ENCODE results near the gene TARS2.
A peak's percentile ranks its signal among the peaks of the same experiment; 100 is the strongest.

Gene TARS2

GRCh38 chr1:150543500-150544143 lies 56.4 kb downstream of the TARS2 start:
- DNase-seq: no peak

DNA sequence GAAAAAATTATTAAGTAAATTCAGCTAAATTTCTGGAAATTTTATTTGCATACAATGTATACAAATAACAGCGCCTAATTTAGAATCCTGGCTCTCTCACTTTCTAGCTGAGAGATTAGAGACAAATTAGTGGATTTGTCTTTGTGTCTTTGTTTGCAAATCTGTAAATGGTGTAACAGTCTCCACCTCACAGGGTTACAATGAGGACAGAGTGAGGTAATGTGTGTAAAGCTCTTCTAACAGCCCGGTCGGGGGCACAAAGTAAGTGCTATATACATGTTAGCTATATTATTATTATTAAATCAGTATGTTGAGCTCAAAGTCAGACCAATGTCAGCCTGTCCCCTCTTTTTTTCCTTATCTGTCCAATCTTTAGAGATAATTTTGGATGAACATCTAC lies 57.0 kb downstream of the TARS2 start:
- no peak for DNase-seq

GRCh38 chr1:150545486-150546032 lies 58.3 kb downstream of the TARS2 start:
- DNase-seq: no peak

DNA sequence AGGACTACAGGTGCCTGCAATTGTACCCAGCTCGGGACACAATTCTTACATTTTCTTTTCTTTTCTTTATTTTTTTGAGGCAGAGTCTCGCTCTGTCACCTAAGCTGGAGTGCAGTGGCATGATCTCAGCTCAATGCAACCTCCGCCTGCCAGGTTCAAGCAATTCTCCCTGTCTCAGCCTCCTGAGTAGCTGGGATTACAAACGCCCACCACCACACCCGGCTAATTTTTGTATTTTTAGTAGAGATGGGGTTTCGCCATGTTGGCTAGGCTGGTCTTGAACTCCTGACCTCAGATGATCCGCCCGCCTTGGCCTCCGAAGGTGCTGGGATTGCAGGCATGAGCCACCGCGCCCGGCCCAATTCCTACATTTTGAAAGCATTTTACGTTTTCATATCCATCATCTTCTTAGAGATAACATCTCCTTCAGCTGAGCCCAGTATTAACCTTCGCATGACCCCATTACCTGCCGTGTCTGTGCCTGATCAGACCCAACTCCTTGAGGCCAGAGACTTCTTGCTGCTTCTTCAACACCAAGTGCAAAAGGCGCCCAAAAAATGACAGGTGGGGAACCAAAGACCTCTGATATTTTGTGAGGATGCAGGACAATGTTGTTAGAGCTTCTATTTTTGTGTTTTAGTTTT lies 59.2 kb downstream of the TARS2 start:
- DNase-seq: no peak

DNA sequence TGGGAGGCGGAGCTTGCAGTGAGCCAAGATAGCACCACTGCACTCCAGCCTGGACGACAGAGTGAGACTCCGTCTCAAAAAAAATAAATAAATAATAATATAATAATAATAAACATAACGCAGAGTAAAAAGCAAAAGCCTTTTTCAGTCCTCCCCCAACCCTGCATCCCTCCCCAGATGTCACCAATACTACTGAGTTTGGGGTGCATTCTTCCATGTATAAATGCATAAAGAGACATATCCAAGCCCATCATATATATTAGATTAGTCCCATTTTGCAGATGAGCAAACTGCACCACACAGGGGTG lies 61.1 kb downstream of the TARS2 start:
- DNase-seq: no peak

- peak; percentile 78 for DNase-seq
Measured at GRCh38 chr1:150548632-150549495, 61.6 kb downstream of the TARS2 start, which contains the start of gene ADAMTSL4. ADAMTSL4 (plus strand) TSS chr1:150549408; CDS start chr1:150552289, 2,881 bp downstream.

DNA sequence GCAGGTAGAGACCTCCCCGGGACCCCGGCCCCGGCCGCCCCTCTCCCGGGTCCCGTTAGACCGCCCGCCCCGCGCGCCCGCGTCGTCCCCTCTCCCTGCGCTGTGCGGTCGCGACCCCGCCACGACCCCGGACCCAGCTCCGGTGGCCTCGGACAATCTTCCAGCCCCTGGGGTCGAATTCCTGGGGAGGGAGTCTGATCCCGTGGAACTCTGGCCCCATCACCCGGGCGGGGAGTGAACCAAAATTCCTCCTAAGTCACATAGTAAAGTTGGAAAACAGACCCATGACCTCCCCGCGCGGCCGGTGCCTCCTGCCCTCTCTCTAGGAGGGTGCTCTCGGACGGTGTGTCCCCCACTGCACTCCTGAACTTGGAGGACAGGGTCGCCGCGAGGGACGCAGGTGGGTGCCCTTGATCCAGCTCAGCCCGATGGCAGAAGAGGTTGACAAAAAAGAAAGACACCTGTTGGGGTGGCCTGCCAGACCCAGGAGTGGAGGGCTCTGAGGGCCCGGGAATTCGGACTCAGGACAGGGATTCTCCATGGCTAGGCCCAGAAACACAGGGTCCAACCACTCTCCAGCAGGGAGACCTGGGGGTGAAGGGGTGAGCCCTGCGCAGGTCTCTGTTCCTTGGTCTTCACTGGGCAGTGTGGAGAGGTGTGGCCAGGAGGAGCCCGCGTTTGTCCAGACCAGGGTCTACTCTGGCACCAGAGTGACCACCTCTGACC lies 62.4 kb downstream of the TARS2 start:
- DNase-seq: no peak

- DNase-seq: no peak
Measured at GRCh38 chr1:150550222-150551050, 63.2 kb downstream of the TARS2 start.

DNA sequence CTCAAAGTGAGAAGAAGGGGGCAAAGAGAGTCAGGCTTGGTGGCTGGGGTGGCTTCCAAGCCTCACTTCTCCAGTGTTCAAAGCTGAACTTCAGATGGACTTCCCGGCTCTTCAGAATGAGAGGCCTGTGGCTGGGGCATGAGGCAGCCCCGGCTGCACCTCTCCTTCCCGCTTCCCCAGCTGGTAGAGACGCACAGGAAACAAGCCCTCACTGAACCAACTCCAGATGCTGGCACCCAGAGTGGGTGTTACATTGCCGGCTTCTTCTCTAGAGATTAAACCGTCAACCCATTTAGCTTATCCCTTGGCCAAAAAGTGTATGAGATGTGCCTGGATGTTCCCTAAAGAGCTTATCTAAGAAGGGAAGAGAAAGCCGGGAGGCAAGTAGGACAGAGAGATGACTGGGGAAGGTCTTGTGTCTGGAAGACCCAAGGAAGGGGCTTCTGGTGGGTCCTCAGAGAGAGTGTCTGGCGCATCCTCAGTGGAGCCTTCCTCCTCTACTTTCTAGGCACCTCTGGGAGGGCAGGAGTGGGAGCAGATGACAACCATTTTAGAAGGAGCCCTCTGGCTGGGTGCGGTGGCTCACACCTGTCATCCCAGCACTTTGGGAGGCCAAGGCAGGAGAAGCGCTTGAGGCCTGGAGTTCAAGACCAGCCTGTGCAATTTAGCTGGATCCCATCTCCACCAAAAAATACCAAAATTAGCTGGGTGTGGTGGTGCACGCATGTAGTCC lies 64.0 kb downstream of the TARS2 start:
- DNase-seq: peak; percentile 2

- DNase-seq: no peak
Measured at GRCh38 chr1:150551784-150552127, 64.5 kb downstream of the TARS2 start.

GRCh38 chr1:150552128-150552910 lies 65.1 kb downstream of the TARS2 start:
- peak; percentile 35 for DNase-seq

DNA sequence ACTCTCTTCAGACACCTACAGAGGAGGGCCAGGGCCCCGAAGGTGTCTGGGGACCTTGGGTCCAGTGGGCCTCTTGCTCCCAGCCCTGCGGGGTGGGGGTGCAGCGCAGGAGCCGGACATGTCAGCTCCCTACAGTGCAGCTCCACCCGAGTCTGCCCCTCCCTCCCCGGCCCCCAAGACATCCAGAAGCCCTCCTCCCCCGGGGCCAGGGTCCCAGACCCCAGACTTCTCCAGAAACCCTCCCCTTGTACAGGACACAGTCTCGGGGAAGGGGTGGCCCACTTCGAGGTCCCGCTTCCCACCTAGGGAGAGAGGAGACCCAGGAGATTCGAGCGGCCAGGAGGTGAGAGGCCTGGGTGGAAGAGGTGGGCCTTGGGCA lies 65.7 kb downstream of the TARS2 start:
- DNase-seq: no peak

- DNase-seq: no peak
Measured at GRCh38 chr1:150553392-150554085, 66.3 kb downstream of the TARS2 start.

DNA sequence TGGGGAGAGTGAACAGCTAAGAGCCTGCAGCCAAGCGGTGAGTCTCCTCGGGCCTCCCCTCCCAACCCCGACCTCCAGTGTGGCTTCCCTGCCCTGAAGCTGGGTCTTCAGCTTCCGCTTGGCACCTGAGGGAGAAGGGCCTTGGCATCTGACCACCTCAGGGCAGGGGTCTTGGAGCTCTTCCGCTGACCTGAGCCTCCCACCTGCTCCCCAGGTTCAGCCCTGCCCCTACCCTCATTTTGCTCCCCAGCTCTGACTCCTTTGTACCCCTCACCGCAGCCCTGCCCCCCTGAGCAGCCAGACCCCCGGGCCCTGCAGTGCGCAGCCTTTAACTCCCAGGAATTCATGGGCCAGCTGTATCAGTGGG lies 66.8 kb downstream of the TARS2 start:
- no peak for DNase-seq

GRCh38 chr1:150555198-150555970 lies 68.2 kb downstream of the TARS2 start:
- DNase-seq: no peak

DNA sequence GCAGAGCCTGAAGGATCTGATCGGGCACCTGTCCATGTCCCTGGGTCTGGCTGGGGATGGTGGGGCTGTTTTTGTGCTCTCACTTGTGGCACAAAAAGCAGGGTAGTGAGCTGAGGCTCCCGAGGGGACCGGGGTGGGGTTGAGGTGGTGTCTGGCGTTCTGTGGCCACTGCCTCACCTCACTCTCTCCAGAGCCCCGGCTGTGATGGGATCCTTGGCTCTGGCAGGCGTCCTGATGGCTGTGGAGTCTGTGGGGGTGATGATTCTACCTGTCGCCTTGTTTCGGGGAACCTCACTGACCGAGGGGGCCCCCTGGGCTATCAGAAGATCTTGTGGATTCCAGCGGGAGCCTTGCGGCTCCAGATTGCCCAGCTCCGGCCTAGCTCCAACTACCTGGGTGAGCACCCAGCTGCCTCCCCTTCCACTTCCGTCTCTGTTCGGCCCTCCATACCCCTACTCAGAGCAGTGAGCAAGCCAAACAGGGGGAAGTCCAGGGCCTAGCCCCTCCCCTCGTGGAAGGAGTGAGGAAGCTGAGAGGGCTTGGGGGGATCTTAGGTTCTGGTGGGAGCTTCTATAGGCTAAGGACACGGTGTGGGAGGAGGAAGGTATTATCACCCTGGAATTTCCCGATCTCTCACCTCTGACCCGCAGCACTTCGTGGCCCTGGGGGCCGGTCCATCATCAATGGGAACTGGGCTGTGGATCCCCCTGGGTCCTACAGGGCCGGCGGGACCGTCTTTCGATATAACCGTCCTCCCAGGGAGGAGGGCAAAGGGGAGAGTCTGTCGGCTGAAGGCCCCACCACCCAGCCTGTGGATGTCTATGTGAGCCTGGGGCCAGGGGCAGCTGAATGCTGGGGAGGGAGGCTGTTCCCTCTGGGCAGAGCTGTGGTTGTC lies 69.0 kb downstream of the TARS2 start:
- no peak for DNase-seq

- DNase-seq: no peak
Measured at GRCh38 chr1:150557065-150557600, 69.9 kb downstream of the TARS2 start.

Measured in RPMI8226 (cell line).